PC-9 (cell line): ENCODE results near the gene SH3PXD2A. TPM values are rescaled to one million over a fixed set of nuclear protein-coding genes. Genes with fewer than 3 reads are reported as not detected.

Source experiments
- BruUV-seq: library from RNA; stranded (reverse); fragments of 400-500 nt; replicated peaks from 2 replicates; lab custom pipeline; 2021; lab: Mats Ljungman, UMichigan
- CTCF ChIA-PET: fragments of 300-600 bp; sonication (Branson Sonifier 250); formaldehyde crosslinking; loops from one replicate; lab custom pipeline; 2022; ENCODE audit warnings: antibody characterized with exemption; lab: Charles Lee
- POLR2A ChIA-PET: fragments of 300-600 bp; sonication (Branson Sonifier 250); formaldehyde crosslinking; loops from one replicate; lab custom pipeline; 2022; ENCODE audit warnings: antibody characterized with exemption; ENCODE audit not compliant: unreplicated experiment; lab: Charles Lee
- DNase-seq, 2 experiments: peaks; one replicate each; pipeline versions ENCODE4 v3.0.0 to v3.0.0-alpha.2; 2015 to 2022; ENCODE audit warnings: mixed read lengths in 1 of 2
- H2AFZ ChIP-seq: fragments of 200-600 bp; sonication (generic); 2 replicates; pipeline ENCODE4 v1.8.1; 2017; ENCODE audit warnings: antibody characterized with exemption
- H3F3A ChIP-seq: fragments of 200-600 bp; sonication (generic); 2 replicates; pipeline ENCODE4 v1.8.1; 2017; ENCODE audit warnings: antibody characterized with exemption, mild to moderate bottlenecking, low read depth; ENCODE audit not compliant: insufficient read depth
- H3K27ac ChIP-seq: fragments of 200-600 bp; sonication (generic); 2 replicates; pipeline ENCODE4 v1.6.1; 2016; ENCODE audit warnings: mixed run types
- H3K27me3 ChIP-seq: fragments of 200-600 bp; sonication (generic); 2 replicates; pipeline ENCODE4 v1.6.1; 2016; ENCODE audit warnings: low read depth, mixed run types; ENCODE audit not compliant: insufficient read depth
- H3K36me3 ChIP-seq: fragments of 200-600 bp; sonication (generic); 2 replicates; pipeline ENCODE4 v1.6.1; 2016; ENCODE audit warnings: low read depth, mixed run types
- H3K4me1 ChIP-seq: fragments of 200-600 bp; sonication (generic); replicated peaks from 2 replicates; pipeline ENCODE4 v1.6.1; 2016; ENCODE audit warnings: mixed run types; ENCODE audit not compliant: insufficient read depth
- H3K4me2 ChIP-seq: fragments of 200-600 bp; sonication (generic); 2 replicates; pipeline ENCODE4 v1.6.1; 2017; ENCODE audit warnings: mixed run types
- H3K4me3 ChIP-seq: fragments of 200-600 bp; sonication (generic); 2 replicates; pipeline ENCODE4 v1.6.1; 2016; ENCODE audit warnings: mixed run types
- H3K79me2 ChIP-seq: fragments of 200-600 bp; sonication (generic); 2 replicates; pipeline ENCODE4 v1.6.1; 2017; ENCODE audit warnings: low read depth, mixed run types
- H3K9me2 ChIP-seq: fragments of 200-600 bp; sonication (generic); 2 replicates; pipeline ENCODE4 v1.8.1; 2017; ENCODE audit warnings: mild to moderate bottlenecking; ENCODE audit not compliant: insufficient read depth
- H3K9me3 ChIP-seq: fragments of 200-600 bp; sonication (generic); 2 replicates; pipeline ENCODE4 v1.8.1; 2016; ENCODE audit warnings: low read depth; ENCODE audit not compliant: insufficient read depth
- H4K20me1 ChIP-seq: fragments of 200-600 bp; sonication (generic); 2 replicates; pipeline ENCODE4 v1.8.1; 2017; ENCODE audit not compliant: insufficient read depth
- CTCF ChIP-seq: fragments of 200-600 bp; sonication (generic); conservative IDR thresholded peaks from 2 replicates; pipeline ENCODE4 v1.6.1; 2017; ENCODE audit warnings: mixed run types, antibody characterized with exemption, mild to moderate bottlenecking, moderate library complexity
- EZH2 ChIP-seq: fragments of 200-600 bp; sonication (generic); IDR thresholded peaks from 2 replicates; pipeline ENCODE4 v1.8.0; 2017; ENCODE audit warnings: antibody characterized with exemption, low read depth
- intact Hi-C: fragments of 100-400 bp; cut with micrococcal nuclease; formaldehyde crosslinking; loops from one replicate; pipeline ENCODE4 v1.10.0; 2022; ENCODE audit not compliant: unreplicated experiment
- total RNA-seq: library from RNA; stranded (reverse); gene quantifications from 2 replicates; pipeline ENCODE4 v1.2.3, GENCODE V29; 2021

SH3PXD2A gene
- total RNA-seq, 1 experiment from 2014 or later = 12.5 TPM

- no peak for DNase-seq
- H3K4me1 ChIP-seq = peaks cover 18% of the 10 kb centered on the region
Observed at GRCh38 chr10:103691723-103692435, 163.5 kb downstream of the SH3PXD2A start.

GRCh38 chr10:103691267-103691666 lies 164.1 kb downstream of the SH3PXD2A start:
- H3F3A ChIP-seq = no peaks in the 10 kb centered on the region
- H3K9me2 ChIP-seq = no peaks in the 10 kb centered on the region
- no peaks in the 10 kb centered on the region for H4K20me1 ChIP-seq
- H3K4me1 ChIP-seq = peaks cover 11% of the 10 kb centered on the region
- TF ChIP-seq EZH2 (no peak), CTCF (no peak)
- intact Hi-C loops = no loop called here
- H3K4me3 ChIP-seq = no peak overlapping the region
- no peak for DNase-seq
- no peak overlapping the region for H3K27ac ChIP-seq
- ChIA-PET CTCF (no interaction called here), POLR2A (no interaction called here)
- BruUV-seq = no TSS peak
- no peaks in the 10 kb centered on the region for H3K36me3 ChIP-seq
- H3K79me2 ChIP-seq = no peaks in the 10 kb centered on the region
- H3K4me2 ChIP-seq = no peak overlapping the region
- no peaks in the 10 kb centered on the region for H3K9me3 ChIP-seq
- H2AFZ ChIP-seq = no peak overlapping the region
- no peaks in the 10 kb centered on the region for H3K27me3 ChIP-seq

More at GRCh38 chr10:103691723-103692435, 163.5 kb downstream of the SH3PXD2A start:
- TF ChIP-seq EZH2 (no peak), CTCF (no peak)
- no peaks in the 10 kb centered on the region for H3K9me2 ChIP-seq
- H3F3A ChIP-seq = peaks cover 3% of the 10 kb centered on the region; the same call in 1 of the 2 replicates
- H3K79me2 ChIP-seq = no peaks in the 10 kb centered on the region
- no peak overlapping the region for H3K4me2 ChIP-seq
- POLR2A ChIA-PET = no interaction called here
- CTCF ChIA-PET = no interaction called here
- no peak overlapping the region for H3K4me3 ChIP-seq
- no TSS peak for BruUV-seq
- H3K27me3 ChIP-seq = no peaks in the 10 kb centered on the region
- H4K20me1 ChIP-seq = no peaks in the 10 kb centered on the region
- intact Hi-C loops = no loop called here
- H3K27ac ChIP-seq = no peak overlapping the region
- no peaks in the 10 kb centered on the region for H3K36me3 ChIP-seq
- no peak overlapping the region for H2AFZ ChIP-seq
- no peaks in the 10 kb centered on the region for H3K9me3 ChIP-seq

GRCh38 chr10:103690281-103690680 lies 165.1 kb downstream of the SH3PXD2A start:
- H3K27ac ChIP-seq = no peak overlapping the region
- CTCF ChIA-PET = no interaction called here
- no peaks in the 10 kb centered on the region for H3K36me3 ChIP-seq
- 0 out of 2 replicates have a peak, but pooled peaks cover 3% of the 10 kb centered on the region for H3F3A ChIP-seq
- intact Hi-C loops = no loop called here
- H3K4me3 ChIP-seq = no peak overlapping the region
- H3K27me3 ChIP-seq = no peaks in the 10 kb centered on the region
- H3K4me2 ChIP-seq = no peak overlapping the region
- no peaks in the 10 kb centered on the region for H3K9me3 ChIP-seq
- no peak overlapping the region for H2AFZ ChIP-seq
- no TSS peak for BruUV-seq
- H4K20me1 ChIP-seq = no peaks in the 10 kb centered on the region
- 0 out of 2 replicates have a peak, but pooled peaks cover 5% of the 10 kb centered on the region for H3K4me1 ChIP-seq
- TF ChIP-seq EZH2 = no peak
- TF ChIP-seq CTCF = no peak
- no peaks in the 10 kb centered on the region for H3K79me2 ChIP-seq
- POLR2A ChIA-PET = no interaction called here
- no peak for DNase-seq
- no peaks in the 10 kb centered on the region for H3K9me2 ChIP-seq
